Measurements from ENCODE around the gene EP400.

Gene EP400

GRCh38 chr12:132057691-132058090 lies 107.9 kb downstream of the EP400 start:
- Histone ChIP-seq H3K79me2 (ENCODE audit: control insufficient read depth, low read length) (no peaks in the 10 kb centered on the region), H3K4me3 (ENCODE audit: low read length) (no peak overlapping the region), H3F3A (ENCODE audit: control insufficient read depth, insufficient read depth) (no peaks in the 10 kb centered on the region), H3K4me2 (ENCODE audit: low read length) (no peak overlapping the region), H3K36me3 (ENCODE audit: control insufficient read depth, low read length) (peaks cover 60% of the 10 kb centered on the region), H3K27ac (ENCODE audit: low read depth, low read length) (no peak overlapping the region), H4K20me1 (ENCODE audit: control insufficient read depth, insufficient read depth, low read depth, low read length) (no peaks in the 10 kb centered on the region), H3K9me3 (ENCODE audit: control insufficient read depth, insufficient read depth, low read length) (no peaks in the 10 kb centered on the region), H3K9me2 (replicated peaks; ENCODE audit: control insufficient read depth, low read length) (no peaks in the 10 kb centered on the region), H3K4me1 (ENCODE audit: control insufficient read depth, low read length) (peaks cover 6% of the 10 kb centered on the region), H3K27me3 (ENCODE audit: control insufficient read depth, low read length) (no peaks in the 10 kb centered on the region)
- TF ChIP-seq CTCF (IDR thresholded peaks at IDR 0.05; ENCODE audit: low read depth, low read length, poor library complexity, severe bottlenecking) (no peak), EZH2phosphoT487 (IDR thresholded peaks at IDR 0.05; ENCODE audit: borderline replicate concordance, low read length) (no peak)

- Histone ChIP-seq H3K27ac (ENCODE audit: low read depth, low read length) (no peak overlapping the region), H3F3A (ENCODE audit: control insufficient read depth, insufficient read depth) (peaks cover 8% of the 10 kb centered on the region), H3K79me2 (ENCODE audit: control insufficient read depth, low read length) (no peaks in the 10 kb centered on the region), H3K4me2 (ENCODE audit: low read length) (no peak overlapping the region), H3K27me3 (ENCODE audit: control insufficient read depth, low read length) (no peaks in the 10 kb centered on the region), H3K4me1 (ENCODE audit: control insufficient read depth, low read length) (peaks cover 34% of the 10 kb centered on the region), H3K9me2 (replicated peaks; ENCODE audit: control insufficient read depth, low read length) (no peaks in the 10 kb centered on the region), H3K36me3 (ENCODE audit: control insufficient read depth, low read length) (peaks cover 59% of the 10 kb centered on the region), H3K9me3 (ENCODE audit: control insufficient read depth, insufficient read depth, low read length) (no peaks in the 10 kb centered on the region), H4K20me1 (ENCODE audit: control insufficient read depth, insufficient read depth, low read depth, low read length) (peaks cover 2% of the 10 kb centered on the region; the same call in 1 of the 2 replicates), H3K4me3 (ENCODE audit: low read length) (no peak overlapping the region)
- TF ChIP-seq CTCF (IDR thresholded peaks at IDR 0.05; ENCODE audit: low read depth, low read length, poor library complexity, severe bottlenecking) (no peak), EZH2phosphoT487 (IDR thresholded peaks at IDR 0.05; ENCODE audit: borderline replicate concordance, low read length) (no peak)
These were observed 111.5 kb downstream of the EP400 start for GRCh38 chr12:132061197-132061596.

- no peaks in the 10 kb centered on the region for H3K9me2 ChIP-seq (replicated peaks; ENCODE audit: control insufficient read depth, low read length)
- no peaks in the 10 kb centered on the region for H3K79me2 ChIP-seq (ENCODE audit: control insufficient read depth, low read length)
- H3K4me2 ChIP-seq (ENCODE audit: low read length), result no peak overlapping the region
- H3K27me3 ChIP-seq (ENCODE audit: control insufficient read depth, low read length), result no peaks in the 10 kb centered on the region
- H3K4me1 ChIP-seq (ENCODE audit: control insufficient read depth, low read length), result peaks cover 40% of the 10 kb centered on the region
- H3F3A ChIP-seq (ENCODE audit: control insufficient read depth, insufficient read depth), result peaks cover 9% of the 10 kb centered on the region
- H3K4me3 ChIP-seq (ENCODE audit: low read length), result no peak overlapping the region
- H3K9me3 ChIP-seq (ENCODE audit: control insufficient read depth, insufficient read depth, low read length), result no peaks in the 10 kb centered on the region
- no peak overlapping the region for H3K27ac ChIP-seq (ENCODE audit: low read depth, low read length)
- TF ChIP-seq CTCF (IDR thresholded peaks at IDR 0.05; ENCODE audit: low read depth, low read length, poor library complexity, severe bottlenecking) (no peak), EZH2phosphoT487 (IDR thresholded peaks at IDR 0.05; ENCODE audit: borderline replicate concordance, low read length) (no peak)
- H4K20me1 ChIP-seq (ENCODE audit: control insufficient read depth, insufficient read depth, low read depth, low read length), result peaks cover 6% of the 10 kb centered on the region; the same call in 1 of the 2 replicates
- peaks cover 58% of the 10 kb centered on the region for H3K36me3 ChIP-seq (ENCODE audit: control insufficient read depth, low read length)
These were observed 112.1 kb downstream of the EP400 start for GRCh38 chr12:132061641-132062430.
